ENCODE data around the gene TENM4. TPM values are rescaled to one million over a fixed set of nuclear protein-coding genes. Genes with fewer than 3 reads are reported as not detected.
A peak's percentile ranks its signal among the peaks of the same experiment; 100 is the strongest.

Gene TENM4
- total RNA-seq, 2 donors from 2014 or later = 68.2 to 130 TPM

- Histone ChIP-seq H3K9ac (ENCODE audit: extremely low read depth, low read length, poor library complexity, severe bottlenecking) (no peak overlapping the region), H3K27ac (ENCODE audit: low read depth, low read length) (no peak overlapping the region), H3K9me3 (ENCODE audit: control insufficient read depth, low read length) (no peaks in the 10 kb centered on the region), H3K36me3 (ENCODE audit: control insufficient read depth, insufficient read depth, low read length) (peaks cover 8% of the 10 kb centered on the region), H3K4me3 (ENCODE audit: low read length) (no peak overlapping the region), H3K4me1 (ENCODE audit: control insufficient read depth, insufficient read depth, low read length) (peaks cover 8% of the 10 kb centered on the region), H3K27me3 (ENCODE audit: control insufficient read depth, insufficient read depth, low read length, poor library complexity, severe bottlenecking) (no peaks in the 10 kb centered on the region)
- no peak overlapping the region for H3K4me3 Mint-ChIP-seq
- peak overlapping the region; percentile 69 for H3K27ac Mint-ChIP-seq
- no peak for TF ChIP-seq CTCF (conservative IDR thresholded peaks at IDR 0.05)
- no peaks in the 10 kb centered on the region for H3K9me3 Mint-ChIP-seq
- H3K4me1 Mint-ChIP-seq = peaks cover 5% of the 10 kb centered on the region
- no peak for DNase-seq
- 87 to 98% methylated on average over 5 to 8 of the region's 8 CpGs for WGBS, 2 experiments (ENCODE audit: insufficient coverage in 1 of 2, insufficient read length in 1 of 2)
- peaks cover 31% of the 10 kb centered on the region for H3K36me3 Mint-ChIP-seq (ENCODE audit: low read depth)
- no peaks in the 10 kb centered on the region for H3K27me3 Mint-ChIP-seq (ENCODE audit: insufficient read depth)
Measured at GRCh38 chr11:79294845-79295731, 145.7 kb downstream of the TENM4 start.

DNA sequence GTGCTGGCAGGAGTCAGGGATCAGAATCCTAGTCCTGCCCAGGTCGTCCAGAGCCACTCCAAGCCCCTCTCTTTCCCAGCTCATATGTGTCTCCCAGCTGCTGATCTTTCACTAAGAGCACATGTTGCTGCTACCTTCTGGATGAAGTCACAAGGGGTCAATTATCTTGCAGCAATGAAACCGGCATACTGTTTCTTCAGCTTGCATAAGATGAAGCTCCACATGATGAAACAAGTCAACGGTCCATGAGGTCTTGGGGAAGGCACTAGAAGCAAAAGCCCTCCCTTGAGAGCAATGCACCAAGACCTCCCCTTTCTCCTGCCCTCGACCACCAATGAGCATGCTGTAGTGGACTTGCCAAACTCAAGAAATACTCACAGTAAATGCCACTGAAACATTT lies 148.9 kb downstream of the TENM4 start:
- Histone ChIP-seq H3K4me1 (ENCODE audit: control insufficient read depth, insufficient read depth, low read length) (peaks cover 8% of the 10 kb centered on the region), H3K9ac (ENCODE audit: extremely low read depth, low read length, poor library complexity, severe bottlenecking) (no peak overlapping the region), H3K27me3 (ENCODE audit: control insufficient read depth, insufficient read depth, low read length, poor library complexity, severe bottlenecking) (no peaks in the 10 kb centered on the region), H3K9me3 (ENCODE audit: control insufficient read depth, low read length) (no peaks in the 10 kb centered on the region), H3K4me3 (ENCODE audit: low read length) (no peak overlapping the region), H3K27ac (ENCODE audit: low read depth, low read length) (no peak overlapping the region), H3K36me3 (ENCODE audit: control insufficient read depth, insufficient read depth, low read length) (peaks cover 8% of the 10 kb centered on the region)
- Mint-ChIP-seq H3K4me1 (peaks cover 13% of the 10 kb centered on the region), H3K27me3 (ENCODE audit: insufficient read depth) (no peaks in the 10 kb centered on the region), H3K4me3 (no peak overlapping the region), H3K36me3 (ENCODE audit: low read depth) (peaks cover 37% of the 10 kb centered on the region), H3K27ac (no peak overlapping the region), H3K9me3 (no peaks in the 10 kb centered on the region)
- WGBS, 2 experiments (ENCODE audit: insufficient coverage in 1 of 2, insufficient read length in 1 of 2) = 86 to 95% methylated on average over 3 to 4 of the region's 4 CpGs
- DNase-seq = no peak
- TF ChIP-seq CTCF (conservative IDR thresholded peaks at IDR 0.05) = no peak

GRCh38 chr11:79290761-79291160 lies 150.1 kb downstream of the TENM4 start:
- no peaks in the 10 kb centered on the region for H3K27me3 ChIP-seq (ENCODE audit: control insufficient read depth, insufficient read depth, low read length, poor library complexity, severe bottlenecking)
- Mint-ChIP-seq H3K36me3 (ENCODE audit: low read depth) (peaks cover 37% of the 10 kb centered on the region), H3K4me1 (peaks cover 13% of the 10 kb centered on the region), H3K9me3 (no peaks in the 10 kb centered on the region), H3K27me3 (ENCODE audit: insufficient read depth) (no peaks in the 10 kb centered on the region), H3K27ac (no peak overlapping the region), H3K4me3 (no peak overlapping the region)
- H3K4me1 ChIP-seq (ENCODE audit: control insufficient read depth, insufficient read depth, low read length) = peaks cover 8% of the 10 kb centered on the region
- H3K36me3 ChIP-seq (ENCODE audit: control insufficient read depth, insufficient read depth, low read length) = peaks cover 8% of the 10 kb centered on the region
- no peak overlapping the region for H3K9ac ChIP-seq (ENCODE audit: extremely low read depth, low read length, poor library complexity, severe bottlenecking)
- H3K9me3 ChIP-seq (ENCODE audit: control insufficient read depth, low read length) = no peaks in the 10 kb centered on the region
- no peak for DNase-seq
- no peak overlapping the region for H3K4me3 ChIP-seq (ENCODE audit: low read length)
- TF ChIP-seq CTCF (conservative IDR thresholded peaks at IDR 0.05) = no peak
- no peak overlapping the region for H3K27ac ChIP-seq (ENCODE audit: low read depth, low read length)

Data from endodermal cell (in vitro differentiated cells).